Uterus (tissue), 2 donors: ENCODE data around the gene KAZALD1.

Experiments
- CTCF ChIP-seq, 4 experiments: fragments of 200-600 bp in 2 of 4; fragments of 450-650 bp in 2 of 4; sonication (generic) in 2 of 4; IDR thresholded peaks; one replicate each; pipeline ENCODE4 v1.5.1; 2016 to 2019; ENCODE audit warnings: antibody characterized with exemption in 4 of 4, mild to moderate bottlenecking in 2 of 4, moderate library complexity in 1 of 4
- POLR2A ChIP-seq, 2 donors: fragments of 450-650 bp; IDR thresholded peaks; one replicate each; pipeline ENCODE4 v1.6.1; 2016; ENCODE audit warnings: antibody characterized with exemption in 2 of 2, mild to moderate bottlenecking in 1 of 2, moderate library complexity in 1 of 2

GRCh38 chr10:101019440-101019703 is 42.4 kb upstream of the KAZALD1 start:
- TF ChIP-seq POLR2A (IDR thresholded peaks at IDR 0.05): no peak
- no peak for TF ChIP-seq CTCF (IDR thresholded peaks at IDR 0.05)
